ENCODE measurements around the gene SLC5A10.
"Not testable (repeated sequence)": the region's sequence is repeated elsewhere in the genome, so short reads cannot be mapped to it uniquely, and the experiment has no call there.

The SLC5A10 gene

GRCh38 chr17:19042369-19042768, 90.4 kb downstream of the SLC5A10 start:
- WGBS (ENCODE audit: insufficient coverage, insufficient read length), result no CpG with 5 or more reads among the region's 14 CpGs
- H3K27ac ChIP-seq (ENCODE audit: low read length); H3K4me1 ChIP-seq (ENCODE audit: control insufficient read depth, insufficient read depth, low read length); DNase-seq (ENCODE audit: low read depth, low spot score); H3K36me3 ChIP-seq (ENCODE audit: control insufficient read depth, insufficient read depth, low read length); H3K27me3 ChIP-seq (ENCODE audit: control insufficient read depth, insufficient read depth, low read length); H3K4me3 ChIP-seq (ENCODE audit: low read length); H3K9me3 ChIP-seq (ENCODE audit: control insufficient read depth, insufficient read depth, low read length): not testable (repeated sequence)

GRCh38 chr17:19043032-19043431, 91.1 kb downstream of the SLC5A10 start:
- DNase-seq (ENCODE audit: low read depth, low spot score); H3K9me3 ChIP-seq (ENCODE audit: control insufficient read depth, insufficient read depth, low read length); H3K27me3 ChIP-seq (ENCODE audit: control insufficient read depth, insufficient read depth, low read length); H3K4me1 ChIP-seq (ENCODE audit: control insufficient read depth, insufficient read depth, low read length); H3K27ac ChIP-seq (ENCODE audit: low read length); H3K4me3 ChIP-seq (ENCODE audit: low read length); H3K36me3 ChIP-seq (ENCODE audit: control insufficient read depth, insufficient read depth, low read length): not testable (repeated sequence)
- WGBS (ENCODE audit: insufficient coverage, insufficient read length), result no CpG with 5 or more reads among the region's 8 CpGs

- not testable (repeated sequence) for H3K36me3 ChIP-seq (ENCODE audit: control insufficient read depth, insufficient read depth, low read length); H3K9me3 ChIP-seq (ENCODE audit: control insufficient read depth, insufficient read depth, low read length); H3K27me3 ChIP-seq (ENCODE audit: control insufficient read depth, insufficient read depth, low read length); H3K4me1 ChIP-seq (ENCODE audit: control insufficient read depth, insufficient read depth, low read length); H3K27ac ChIP-seq (ENCODE audit: low read length); DNase-seq (ENCODE audit: low read depth, low spot score); H3K4me3 ChIP-seq (ENCODE audit: low read length)
- WGBS (ENCODE audit: insufficient coverage, insufficient read length), result no CpG with 5 or more reads among the region's 9 CpGs
Measured at GRCh38 chr17:19044643-19045042, 92.7 kb downstream of the SLC5A10 start.

GRCh38 chr17:19046782-19047375, 94.9 kb downstream of the SLC5A10 start, which contains the start of gene GRAP:
Gene GRAP, minus strand, starts transcription at chr17:19046957. Its CDS starts 31 bp downstream, at chr17:19046926.
- not testable (repeated sequence) for H3K27ac ChIP-seq (ENCODE audit: low read length); H3K4me1 ChIP-seq (ENCODE audit: control insufficient read depth, insufficient read depth, low read length); H3K4me3 ChIP-seq (ENCODE audit: low read length); DNase-seq (ENCODE audit: low read depth, low spot score); H3K27me3 ChIP-seq (ENCODE audit: control insufficient read depth, insufficient read depth, low read length); H3K9me3 ChIP-seq (ENCODE audit: control insufficient read depth, insufficient read depth, low read length); H3K36me3 ChIP-seq (ENCODE audit: control insufficient read depth, insufficient read depth, low read length)
- no CpG with 5 or more reads among the region's 12 CpGs for WGBS (ENCODE audit: insufficient coverage, insufficient read length)

GRCh38 chr17:19047510-19047909, 95.5 kb downstream of the SLC5A10 start:
- not testable (repeated sequence) for H3K4me1 ChIP-seq (ENCODE audit: control insufficient read depth, insufficient read depth, low read length); H3K27ac ChIP-seq (ENCODE audit: low read length)
- WGBS (ENCODE audit: insufficient coverage, insufficient read length), result no CpG with 5 or more reads among the region's 7 CpGs

GRCh38 chr17:19048826-19049225, 96.9 kb downstream of the SLC5A10 start:
- H3K36me3 ChIP-seq (ENCODE audit: control insufficient read depth, insufficient read depth, low read length); H3K4me1 ChIP-seq (ENCODE audit: control insufficient read depth, insufficient read depth, low read length); H3K27me3 ChIP-seq (ENCODE audit: control insufficient read depth, insufficient read depth, low read length); H3K4me3 ChIP-seq (ENCODE audit: low read length); DNase-seq (ENCODE audit: low read depth, low spot score); H3K27ac ChIP-seq (ENCODE audit: low read length); H3K9me3 ChIP-seq (ENCODE audit: control insufficient read depth, insufficient read depth, low read length): not testable (repeated sequence)
- no CpG with 5 or more reads among the region's 7 CpGs for WGBS (ENCODE audit: insufficient coverage, insufficient read length)

More at GRCh38 chr17:19047510-19047909, 95.5 kb downstream of the SLC5A10 start:
- not testable (repeated sequence) for H3K9me3 ChIP-seq (ENCODE audit: control insufficient read depth, insufficient read depth, low read length); H3K27me3 ChIP-seq (ENCODE audit: control insufficient read depth, insufficient read depth, low read length); H3K36me3 ChIP-seq (ENCODE audit: control insufficient read depth, insufficient read depth, low read length); H3K4me3 ChIP-seq (ENCODE audit: low read length); DNase-seq (ENCODE audit: low read depth, low spot score)

GRCh38 chr17:19055447-19055846, 103.5 kb downstream of the SLC5A10 start:
- no CpG with 5 or more reads among the region's 12 CpGs for WGBS (ENCODE audit: insufficient coverage, insufficient read length)
- not testable (repeated sequence) for H3K4me3 ChIP-seq (ENCODE audit: low read length); H3K36me3 ChIP-seq (ENCODE audit: control insufficient read depth, insufficient read depth, low read length); DNase-seq (ENCODE audit: low read depth, low spot score); H3K27ac ChIP-seq (ENCODE audit: low read length); H3K9me3 ChIP-seq (ENCODE audit: control insufficient read depth, insufficient read depth, low read length); H3K27me3 ChIP-seq (ENCODE audit: control insufficient read depth, insufficient read depth, low read length); H3K4me1 ChIP-seq (ENCODE audit: control insufficient read depth, insufficient read depth, low read length)

- H3K4me1 ChIP-seq (ENCODE audit: control insufficient read depth, insufficient read depth, low read length); H3K27me3 ChIP-seq (ENCODE audit: control insufficient read depth, insufficient read depth, low read length); H3K27ac ChIP-seq (ENCODE audit: low read length); H3K36me3 ChIP-seq (ENCODE audit: control insufficient read depth, insufficient read depth, low read length); H3K4me3 ChIP-seq (ENCODE audit: low read length); H3K9me3 ChIP-seq (ENCODE audit: control insufficient read depth, insufficient read depth, low read length); DNase-seq (ENCODE audit: low read depth, low spot score): not testable (repeated sequence)
- no CpG with 5 or more reads among the region's 51 CpGs for WGBS (ENCODE audit: insufficient coverage, insufficient read length)
Measured at GRCh38 chr17:19062009-19062717, 110.2 kb downstream of the SLC5A10 start.

GRCh38 chr17:19062718-19063325, 110.9 kb downstream of the SLC5A10 start:
- no CpG with 5 or more reads among the region's 20 CpGs for WGBS (ENCODE audit: insufficient coverage, insufficient read length)
- H3K9me3 ChIP-seq (ENCODE audit: control insufficient read depth, insufficient read depth, low read length); H3K27ac ChIP-seq (ENCODE audit: low read length); H3K4me3 ChIP-seq (ENCODE audit: low read length); H3K36me3 ChIP-seq (ENCODE audit: control insufficient read depth, insufficient read depth, low read length); H3K27me3 ChIP-seq (ENCODE audit: control insufficient read depth, insufficient read depth, low read length); DNase-seq (ENCODE audit: low read depth, low spot score); H3K4me1 ChIP-seq (ENCODE audit: control insufficient read depth, insufficient read depth, low read length): not testable (repeated sequence)

- H3K4me3 ChIP-seq (ENCODE audit: low read length); DNase-seq (ENCODE audit: low read depth, low spot score); H3K27me3 ChIP-seq (ENCODE audit: control insufficient read depth, insufficient read depth, low read length); H3K4me1 ChIP-seq (ENCODE audit: control insufficient read depth, insufficient read depth, low read length); H3K36me3 ChIP-seq (ENCODE audit: control insufficient read depth, insufficient read depth, low read length); H3K27ac ChIP-seq (ENCODE audit: low read length); H3K9me3 ChIP-seq (ENCODE audit: control insufficient read depth, insufficient read depth, low read length): not testable (repeated sequence)
- WGBS (ENCODE audit: insufficient coverage, insufficient read length), result no CpG with 5 or more reads among the region's 44 CpGs
Measured at GRCh38 chr17:19063326-19063956, 111.5 kb downstream of the SLC5A10 start.

Measured in iPS DF 6.9 (cell line).